ENCODE measurements around the gene SIK2. TPM values are rescaled to one million over a fixed set of nuclear protein-coding genes. Genes with fewer than 3 reads are reported as not detected.

Gene SIK2
- total RNA-seq, 1 donor from 2014 or later: 14.3 TPM

- Mint-ChIP-seq H3K4me3 (ENCODE audit: unreplicated experiment) (no peak overlapping the region), H3K36me3 (ENCODE audit: low read depth, unreplicated experiment) (peaks cover 6% of the 10 kb centered on the region), H3K9me3 (ENCODE audit: unreplicated experiment) (no peaks in the 10 kb centered on the region), H3K27ac (ENCODE audit: unreplicated experiment) (peak overlapping the region; percentile 65), H3K27me3 (ENCODE audit: low read depth, unreplicated experiment) (no peaks in the 10 kb centered on the region), H3K4me1 (ENCODE audit: low read depth, unreplicated experiment) (peaks cover 15% of the 10 kb centered on the region)
- Histone ChIP-seq H3K27ac (ENCODE audit: low read depth, low read length) (no peak overlapping the region), H3K4me3 (ENCODE audit: insufficient read depth, low read depth, low read length) (no peak overlapping the region), H3K79me2 (ENCODE audit: insufficient read depth, low read length) (no peaks in the 10 kb centered on the region), H2AFZ (ENCODE audit: low read depth, low read length) (no peak overlapping the region), H3K27me3 (ENCODE audit: insufficient read depth, low read length) (no peaks in the 10 kb centered on the region), H3K4me1 (ENCODE audit: insufficient read depth, low read length) (no peaks in the 10 kb centered on the region), H3K4me2 (ENCODE audit: low read length) (no peak overlapping the region), H4K20me1 (ENCODE audit: insufficient read depth, low read length) (no peaks in the 10 kb centered on the region), H3K9ac (ENCODE audit: low read length) (no peak overlapping the region), H3K9me3 (ENCODE audit: insufficient read depth, low read depth, low read length) (no peaks in the 10 kb centered on the region), H3K36me3 (ENCODE audit: insufficient read depth, low read length) (peaks cover 6% of the 10 kb centered on the region)
- DNase-seq (ENCODE audit: low read depth): peak; percentile 34
- TF ChIP-seq CTCF (IDR thresholded peaks at IDR 0.05; ENCODE audit: insufficient read depth, low read depth, low read length): no peak
- TF ChIP-seq EZH2 (IDR thresholded peaks at IDR 0.05; ENCODE audit: insufficient read depth, low read length): no peak
- FAIRE-seq: no peak
Measured at GRCh38 chr11:111684251-111684650, 82.0 kb downstream of the SIK2 start.

GRCh38 chr11:111688013-111688412 lies 85.8 kb downstream of the SIK2 start:
- Mint-ChIP-seq H3K9me3 (ENCODE audit: unreplicated experiment) (no peaks in the 10 kb centered on the region), H3K27ac (ENCODE audit: unreplicated experiment) (no peak overlapping the region), H3K4me3 (ENCODE audit: unreplicated experiment) (no peak overlapping the region), H3K4me1 (ENCODE audit: low read depth, unreplicated experiment) (peaks cover 15% of the 10 kb centered on the region), H3K36me3 (ENCODE audit: low read depth, unreplicated experiment) (peaks cover 6% of the 10 kb centered on the region), H3K27me3 (ENCODE audit: low read depth, unreplicated experiment) (no peaks in the 10 kb centered on the region)
- Histone ChIP-seq H3K9ac (ENCODE audit: low read length) (no peak overlapping the region), H2AFZ (ENCODE audit: low read depth, low read length) (no peak overlapping the region), H3K4me2 (ENCODE audit: low read length) (no peak overlapping the region), H3K79me2 (ENCODE audit: insufficient read depth, low read length) (no peaks in the 10 kb centered on the region), H3K4me1 (ENCODE audit: insufficient read depth, low read length) (no peaks in the 10 kb centered on the region), H3K27me3 (ENCODE audit: insufficient read depth, low read length) (no peaks in the 10 kb centered on the region), H3K36me3 (ENCODE audit: insufficient read depth, low read length) (peaks cover 6% of the 10 kb centered on the region), H3K9me3 (ENCODE audit: insufficient read depth, low read depth, low read length) (no peaks in the 10 kb centered on the region), H3K4me3 (ENCODE audit: insufficient read depth, low read depth, low read length) (no peak overlapping the region), H3K27ac (ENCODE audit: low read depth, low read length) (no peak overlapping the region), H4K20me1 (ENCODE audit: insufficient read depth, low read length) (no peaks in the 10 kb centered on the region)
- FAIRE-seq (no peak), DNase-seq (ENCODE audit: low read depth) (peak; percentile 16)
- TF ChIP-seq CTCF (IDR thresholded peaks at IDR 0.05; ENCODE audit: insufficient read depth, low read depth, low read length) (no peak), EZH2 (IDR thresholded peaks at IDR 0.05; ENCODE audit: insufficient read depth, low read length) (no peak)

- Histone ChIP-seq H3K27ac (ENCODE audit: low read depth, low read length) (no peak overlapping the region), H3K9me3 (ENCODE audit: insufficient read depth, low read depth, low read length) (no peaks in the 10 kb centered on the region), H3K9ac (ENCODE audit: low read length) (no peak overlapping the region), H3K36me3 (ENCODE audit: insufficient read depth, low read length) (peaks cover 6% of the 10 kb centered on the region), H3K4me2 (ENCODE audit: low read length) (no peak overlapping the region), H2AFZ (ENCODE audit: low read depth, low read length) (no peak overlapping the region), H3K4me3 (ENCODE audit: insufficient read depth, low read depth, low read length) (no peak overlapping the region), H4K20me1 (ENCODE audit: insufficient read depth, low read length) (no peaks in the 10 kb centered on the region), H3K4me1 (ENCODE audit: insufficient read depth, low read length) (peaks cover 18% of the 10 kb centered on the region), H3K79me2 (ENCODE audit: insufficient read depth, low read length) (no peaks in the 10 kb centered on the region), H3K27me3 (ENCODE audit: insufficient read depth, low read length) (no peaks in the 10 kb centered on the region)
- Mint-ChIP-seq H3K4me3 (ENCODE audit: unreplicated experiment) (no peak overlapping the region), H3K36me3 (ENCODE audit: low read depth, unreplicated experiment) (peaks cover 6% of the 10 kb centered on the region), H3K4me1 (ENCODE audit: low read depth, unreplicated experiment) (peaks cover 11% of the 10 kb centered on the region), H3K27me3 (ENCODE audit: low read depth, unreplicated experiment) (no peaks in the 10 kb centered on the region), H3K27ac (ENCODE audit: unreplicated experiment) (no peak overlapping the region), H3K9me3 (ENCODE audit: unreplicated experiment) (no peaks in the 10 kb centered on the region)
- FAIRE-seq: no peak
- TF ChIP-seq EZH2 (IDR thresholded peaks at IDR 0.05; ENCODE audit: insufficient read depth, low read length) (no peak), CTCF (IDR thresholded peaks at IDR 0.05; ENCODE audit: insufficient read depth, low read depth, low read length) (no peak)
- DNase-seq (ENCODE audit: low read depth): no peak
Measured at GRCh38 chr11:111691176-111691575, 88.9 kb downstream of the SIK2 start.
